Measurements from ENCODE around the gene TMEM130.

Gene TMEM130

GRCh38 chr7:98802781-98803110, 67.1 kb downstream of the TMEM130 start:
- H3K4me3 ChIP-seq (ENCODE audit: low read length), result no peak overlapping the region
- TF ChIP-seq CTCF (conservative IDR thresholded peaks at IDR 0.05; ENCODE audit: low read depth, low read length), result no peak
- DNase-seq (ENCODE audit: low read depth), result no peak

- no peak for TF ChIP-seq CTCF (conservative IDR thresholded peaks at IDR 0.05; ENCODE audit: low read depth, low read length)
- H3K4me3 ChIP-seq (ENCODE audit: low read length), result no peak overlapping the region
- DNase-seq (ENCODE audit: low read depth), result peak; percentile 64
Observed at GRCh38 chr7:98802088-98802780, 67.6 kb downstream of the TMEM130 start.

GRCh38 chr7:98800996-98801395, 68.8 kb downstream of the TMEM130 start:
- H3K4me3 ChIP-seq (ENCODE audit: low read length), result no peak overlapping the region
- no peak for DNase-seq (ENCODE audit: low read depth)
- no peak for TF ChIP-seq CTCF (conservative IDR thresholded peaks at IDR 0.05; ENCODE audit: low read depth, low read length)

GRCh38 chr7:98797150-98797549, 72.7 kb downstream of the TMEM130 start:
- no peak for TF ChIP-seq CTCF (conservative IDR thresholded peaks at IDR 0.05; ENCODE audit: low read depth, low read length)
- no peak for DNase-seq (ENCODE audit: low read depth)
- no peak overlapping the region for H3K4me3 ChIP-seq (ENCODE audit: low read length)
